Vagina (tissue), 2 donors: Measurements from ENCODE around the gene KNOP1.

Experiments
- CTCF ChIP-seq, 3 experiments: fragments of 450-650 bp in 2 of 3; fragments of 200-600 bp in 1 of 3; sonication (generic) in 1 of 3; IDR thresholded peaks; one replicate each; pipeline ENCODE4 v1.5.1; 2017 to 2019; ENCODE audit warnings: antibody characterized with exemption in 3 of 3, mild to moderate bottlenecking in 2 of 3, moderate library complexity in 2 of 3
- POLR2A ChIP-seq, 2 donors: fragments of 450-650 bp; IDR thresholded peaks; one replicate each; pipeline ENCODE4 v1.6.1; 2017; ENCODE audit warnings: antibody characterized with exemption in 2 of 2, mild to moderate bottlenecking in 2 of 2, moderate library complexity in 2 of 2
- POLR2AphosphoS5 ChIP-seq, 2 donors: sonication (generic); formaldehyde crosslinking; IDR thresholded peaks; one replicate each; pipeline ENCODE4 v1.9.0; 2017; ENCODE audit warnings: antibody characterized with exemption in 2 of 2, mild to moderate bottlenecking in 2 of 2, low read depth in 1 of 2; ENCODE audit not compliant: insufficient read depth in 1 of 2

GRCh38 chr16:19696328-19696727, 21.7 kb downstream of the KNOP1 start:
- TF ChIP-seq CTCF (IDR thresholded peaks at IDR 0.05) (no peak), POLR2A (IDR thresholded peaks at IDR 0.05) (no peak), POLR2AphosphoS5 (IDR thresholded peaks at IDR 0.05; ENCODE audit: insufficient read depth in 1 of 2, low read depth in 1 of 2) (peak in 1 of 2 donors; percentile 91)
